H9 (cell line): Measurements from ENCODE around the gene ETV2. TPM values are rescaled to one million over a fixed set of nuclear protein-coding genes. Genes with fewer than 3 reads are reported as not detected.

Experiments
- DNase-seq: peaks from one replicate; pipeline ENCODE4 v3.0.0-alpha.2; 2017
- H2AFZ ChIP-seq: one replicate; pipeline ENCODE4 v1.6.1; 2013; ENCODE audit warnings: mild to moderate bottlenecking, low read length, control low read depth, moderate library complexity
- H2AK5ac ChIP-seq: 2 replicates; pipeline ENCODE4 v1.6.1; 2013; ENCODE audit warnings: low read length, control low read depth, mixed read lengths; ENCODE audit not compliant: insufficient read length
- H2BK120ac ChIP-seq: one replicate; pipeline ENCODE4 v1.6.1; 2013; ENCODE audit warnings: low read depth, mild to moderate bottlenecking, low read length, control low read depth, inconsistent platforms; ENCODE audit not compliant: poor library complexity, severe bottlenecking
- H2BK12ac ChIP-seq: 2 replicates; pipeline ENCODE4 v1.6.1; 2013; ENCODE audit warnings: low read length, control low read depth, mixed read lengths, low read depth; ENCODE audit not compliant: insufficient read length
- H2BK15ac ChIP-seq: 2 replicates; pipeline ENCODE4 v1.6.1; 2013; ENCODE audit warnings: low read depth, low read length, control low read depth
- H2BK20ac ChIP-seq: one replicate; pipeline ENCODE4 v1.6.1; 2013; ENCODE audit warnings: low read depth, mild to moderate bottlenecking, low read length, control low read depth, inconsistent platforms; ENCODE audit not compliant: poor library complexity, severe bottlenecking
- H2BK5ac ChIP-seq: 2 replicates; pipeline ENCODE4 v1.6.1; 2013; ENCODE audit warnings: low read length, control low read depth, mixed read lengths; ENCODE audit not compliant: insufficient read length
- H3K14ac ChIP-seq: 2 replicates; pipeline ENCODE4 v1.6.1; 2013; ENCODE audit warnings: low read length, control low read depth; ENCODE audit not compliant: insufficient read depth
- H3K18ac ChIP-seq: 2 replicates; pipeline ENCODE4 v1.6.1; 2013; ENCODE audit warnings: low read depth, mild to moderate bottlenecking, mixed read lengths, low read length, control low read depth; ENCODE audit not compliant: insufficient read length
- H3K23ac ChIP-seq: 2 replicates; pipeline ENCODE4 v1.6.1; 2013; ENCODE audit warnings: low read length, control low read depth, mixed read lengths, low read depth; ENCODE audit not compliant: insufficient read length
- H3K23me2 ChIP-seq: 2 replicates; pipeline ENCODE4 v1.6.1; 2013; ENCODE audit warnings: low read depth, mild to moderate bottlenecking, mixed read lengths, low read length, control low read depth; ENCODE audit not compliant: insufficient read length, poor library complexity, severe bottlenecking
- H3K27ac ChIP-seq: 2 replicates; pipeline ENCODE4 v1.5.1; 2013; ENCODE audit warnings: low read length, control low read depth, mixed read lengths, low read depth; ENCODE audit not compliant: insufficient read length
- H3K27me3 ChIP-seq: 2 replicates; pipeline ENCODE4 v1.6.1; 2013; ENCODE audit warnings: low read length, control low read depth, inconsistent platforms; ENCODE audit not compliant: insufficient read depth
- H3K4ac ChIP-seq: 2 replicates; pipeline ENCODE4 v1.6.1; 2013; ENCODE audit warnings: low read depth, mild to moderate bottlenecking, control low read depth, inconsistent platforms, low read length, moderate library complexity
- H3K4me1 ChIP-seq: 2 replicates; pipeline ENCODE4 v1.6.1; 2013; ENCODE audit warnings: low read length, control low read depth, inconsistent platforms; ENCODE audit not compliant: insufficient read depth
- H3K4me2 ChIP-seq: 2 replicates; pipeline ENCODE4 v1.6.1; 2013; ENCODE audit warnings: low read length, control low read depth, mixed read lengths; ENCODE audit not compliant: insufficient read length, insufficient read depth
- H3K56ac ChIP-seq: 2 replicates; pipeline ENCODE4 v1.6.1; 2013; ENCODE audit warnings: low read depth, mild to moderate bottlenecking, mixed read lengths, low read length, control low read depth; ENCODE audit not compliant: insufficient read length
- H3K79me1 ChIP-seq: 2 replicates; pipeline ENCODE4 v1.6.1; 2013; ENCODE audit warnings: low read depth, mild to moderate bottlenecking, moderate library complexity, low read length, control low read depth, inconsistent platforms; ENCODE audit not compliant: insufficient read depth, poor library complexity, severe bottlenecking
- H3K79me2 ChIP-seq: 2 replicates; pipeline ENCODE4 v1.6.1; 2013; ENCODE audit warnings: low read length, control low read depth, inconsistent platforms; ENCODE audit not compliant: insufficient read depth
- H3K9ac ChIP-seq: 2 replicates; pipeline ENCODE4 v1.6.1; 2013; ENCODE audit warnings: low read length, control low read depth, mixed read lengths; ENCODE audit not compliant: insufficient read length; ENCODE audit errors: extremely low read depth
- H3K9me3 ChIP-seq: one replicate; pipeline ENCODE4 v1.6.1; 2013; ENCODE audit warnings: low read depth, low read length, inconsistent platforms; ENCODE audit not compliant: control insufficient read depth
- H3T11ph ChIP-seq: one replicate; pipeline ENCODE4 v1.6.1; 2013; ENCODE audit warnings: mild to moderate bottlenecking, low read length, control low read depth, inconsistent platforms
- H4K20me1 ChIP-seq: one replicate; pipeline ENCODE4 v1.6.1; 2013; ENCODE audit not compliant: control insufficient read depth, insufficient read length, insufficient read depth
- H4K5ac ChIP-seq: 2 replicates; pipeline ENCODE4 v1.6.1; 2013; ENCODE audit warnings: low read depth, mild to moderate bottlenecking, mixed read lengths, low read length, control low read depth; ENCODE audit not compliant: insufficient read length
- H4K8ac ChIP-seq: replicated peaks from 2 replicates; pipeline ENCODE4 v1.6.1; 2013; ENCODE audit warnings: low read length, control low read depth, mixed read lengths, low read depth; ENCODE audit not compliant: insufficient read length
- H4K91ac ChIP-seq: 2 replicates; pipeline ENCODE4 v1.6.1; 2013; ENCODE audit warnings: low read depth, mild to moderate bottlenecking, moderate library complexity, mixed read lengths, low read length, control low read depth; ENCODE audit not compliant: insufficient read length
- H3K27ac Mint-ChIP-seq, 3 experiments: 2 replicates in 2 of 3; 3 replicates in 1 of 3; pipeline ENCODE4 v1.8.0; 2020 to 2021; ENCODE audit warnings: mixed read lengths in 3 of 3, mild to moderate bottlenecking in 1 of 3, moderate library complexity in 1 of 3
- H3K27me3 Mint-ChIP-seq: 2 replicates; pipeline ENCODE4 v1.8.0; 2021; ENCODE audit warnings: low read depth, mild to moderate bottlenecking, moderate library complexity, mixed read lengths
- H3K36me3 Mint-ChIP-seq, 3 experiments: 2 replicates in 2 of 3; 3 replicates in 1 of 3; pipeline ENCODE4 v1.8.0; 2020 to 2021; ENCODE audit warnings: low read depth in 3 of 3, mixed read lengths in 3 of 3; ENCODE audit not compliant: insufficient read depth in 1 of 3
- H3K4me1 Mint-ChIP-seq, 2 experiments: 2 replicates each; pipeline ENCODE4 v1.8.0; 2020; ENCODE audit warnings: mixed read lengths in 2 of 2
- H3K4me3 Mint-ChIP-seq, 2 experiments: 2 replicates in 1 of 2; 3 replicates in 1 of 2; pipeline ENCODE4 v1.8.0; 2020 to 2021; ENCODE audit warnings: mild to moderate bottlenecking in 2 of 2, mixed read lengths in 2 of 2, moderate library complexity in 1 of 2
- H3K9me3 Mint-ChIP-seq, 2 experiments: 2 replicates in 1 of 2; 3 replicates in 1 of 2; pipeline ENCODE4 v1.8.0; 2020; ENCODE audit warnings: mild to moderate bottlenecking in 2 of 2, mixed read lengths in 2 of 2, moderate library complexity in 1 of 2
- WGBS: extraction: QIAGEN DNeasy Blood & Tissue Kit; methylation state at CpG from one replicate; pipeline ENCODE4 v1.1.7; 2013; ENCODE audit warnings: missing lambda C conversion rate, low lambda C conversion rate, mixed read lengths; ENCODE audit not compliant: insufficient read length; ENCODE audit errors: extremely low coverage; 5-methylcytosine and 5-hydroxymethylcytosine counted together
- total RNA-seq: library from RNA; stranded (reverse); gene quantifications from 2 replicates; pipeline ENCODE4 v1.2.1, GENCODE V29; 2021
- TF ChIP-seq, protein P1 (sequence below): fragments of 200-600 bp; sonication (generic); conservative IDR thresholded peaks from 3 replicates; pipeline ENCODE4 v1.8.0; 2021; ENCODE audit warnings: antibody characterized with exemption, mild to moderate bottlenecking

The ETV2 gene
- total RNA-seq, 1 experiment from 2014 or later, result 1.9 TPM

- H2AK5ac ChIP-seq, result no peak overlapping the region
- peaks cover 8% of the 10 kb centered on the region for H3K23me2 ChIP-seq
- H4K20me1 ChIP-seq, result no peaks in the 10 kb centered on the region
- H3K18ac ChIP-seq, result no peak overlapping the region
- no peak overlapping the region; a peak in 1 of 7 replicates for H3K27ac Mint-ChIP-seq
- TF ChIP-seq, protein P1, sequence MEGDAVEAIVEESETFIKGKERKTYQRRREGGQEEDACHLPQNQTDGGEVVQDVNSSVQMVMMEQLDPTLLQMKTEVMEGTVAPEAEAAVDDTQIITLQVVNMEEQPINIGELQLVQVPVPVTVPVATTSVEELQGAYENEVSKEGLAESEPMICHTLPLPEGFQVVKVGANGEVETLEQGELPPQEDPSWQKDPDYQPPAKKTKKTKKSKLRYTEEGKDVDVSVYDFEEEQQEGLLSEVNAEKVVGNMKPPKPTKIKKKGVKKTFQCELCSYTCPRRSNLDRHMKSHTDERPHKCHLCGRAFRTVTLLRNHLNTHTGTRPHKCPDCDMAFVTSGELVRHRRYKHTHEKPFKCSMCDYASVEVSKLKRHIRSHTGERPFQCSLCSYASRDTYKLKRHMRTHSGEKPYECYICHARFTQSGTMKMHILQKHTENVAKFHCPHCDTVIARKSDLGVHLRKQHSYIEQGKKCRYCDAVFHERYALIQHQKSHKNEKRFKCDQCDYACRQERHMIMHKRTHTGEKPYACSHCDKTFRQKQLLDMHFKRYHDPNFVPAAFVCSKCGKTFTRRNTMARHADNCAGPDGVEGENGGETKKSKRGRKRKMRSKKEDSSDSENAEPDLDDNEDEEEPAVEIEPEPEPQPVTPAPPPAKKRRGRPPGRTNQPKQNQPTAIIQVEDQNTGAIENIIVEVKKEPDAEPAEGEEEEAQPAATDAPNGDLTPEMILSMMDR, result no peak
- H3K4ac ChIP-seq, result no peak overlapping the region
- peaks cover 4 to 6% of the 10 kb centered on the region in 2 experiments; a peak in 3 of 4 replicates for H3K4me1 Mint-ChIP-seq
- H2AFZ ChIP-seq, result no peak overlapping the region
- H3T11ph ChIP-seq, result no peak overlapping the region
- no peaks in the 10 kb centered on the region for H3K9me3 ChIP-seq
- H3K23ac ChIP-seq, result no peak overlapping the region
- H3K79me2 ChIP-seq, result no peaks in the 10 kb centered on the region
- no peak overlapping the region for H4K91ac ChIP-seq
- H2BK15ac ChIP-seq, result no peak overlapping the region
- no peak overlapping the region for H3K14ac ChIP-seq
- no peak overlapping the region for H4K8ac ChIP-seq
- no peak overlapping the region for H2BK5ac ChIP-seq
- H3K4me3 Mint-ChIP-seq, result no peak overlapping the region
- no peak overlapping the region for H4K5ac ChIP-seq
- no peak overlapping the region for H3K4me2 ChIP-seq
- no peak overlapping the region for H2BK12ac ChIP-seq
- H3K56ac ChIP-seq, result no peak overlapping the region
- H3K9ac ChIP-seq, result no peak overlapping the region
- no peak for DNase-seq
- H3K27ac ChIP-seq, result no peak overlapping the region
- no peak overlapping the region for H2BK120ac ChIP-seq
- WGBS, result no CpG with 5 or more reads among the region's 1 CpG
- H2BK20ac ChIP-seq, result no peak overlapping the region
- H3K9me3 Mint-ChIP-seq, result no peaks in the 10 kb centered on the region
- H3K36me3 Mint-ChIP-seq, result no peaks in the 10 kb centered on the region; a peak in 1 of 7 replicates
- no peaks in the 10 kb centered on the region for H3K79me1 ChIP-seq
- no peaks in the 10 kb centered on the region for H3K27me3 ChIP-seq
- no peaks in the 10 kb centered on the region for H3K4me1 ChIP-seq
- H3K27me3 Mint-ChIP-seq, result peaks cover 26% of the 10 kb centered on the region
These were observed 29.1 kb downstream of the ETV2 start for GRCh38 chr19:35670686-35671085.
